ENCODE data around the gene IPO4. TPM values are rescaled to one million over a fixed set of nuclear protein-coding genes. Genes with fewer than 3 reads are reported as not detected.
A peak's percentile ranks its signal among the peaks of the same experiment; 100 is the strongest.

Gene IPO4
- total and polyA plus RNA-seq, 2 experiments from 2014 or later = 19.0 to 19.5 TPM

GRCh38 chr14:24233538-24233866, 44.9 kb upstream of the IPO4 start:
- Histone ChIP-seq H3K79me2 (peaks cover 62% of the 10 kb centered on the region), H3K4me1 (ENCODE audit: insufficient read depth) (peaks cover 20% of the 10 kb centered on the region), H2AFZ (no peak overlapping the region), H3K9me2 (replicated peaks; ENCODE audit: insufficient read depth) (no peaks in the 10 kb centered on the region), H3K9me3 (ENCODE audit: low read depth) (no peaks in the 10 kb centered on the region), H3K27ac (peak overlapping the region; percentile 96), H3K4me3 (peak overlapping the region; percentile 96), H3K36me3 (replicated peaks; ENCODE audit: insufficient read depth, low read depth) (no peaks in the 10 kb centered on the region), H3K27me3 (no peaks in the 10 kb centered on the region), H4K20me1 (ENCODE audit: insufficient read depth, poor library complexity, severe bottlenecking) (no peaks in the 10 kb centered on the region), H3K4me2 (peak overlapping the region; percentile 87)
- TF ChIP-seq CTCF (IDR thresholded peaks at IDR 0.05; ENCODE audit: poor library complexity) (no peak), EZH2 (IDR thresholded peaks at IDR 0.05; ENCODE audit: borderline replicate concordance) (no peak), EZH2phosphoT487 (IDR thresholded peaks at IDR 0.05; ENCODE audit: low read depth, severe bottlenecking, unreplicated experiment) (no peak)
- WGBS (ENCODE audit: low lambda C conversion rate, missing lambda C conversion rate) = 47% methylated on average over 2 of the region's 2 CpGs
- no peak for DNase-seq (ENCODE audit: low spot score)

DNA sequence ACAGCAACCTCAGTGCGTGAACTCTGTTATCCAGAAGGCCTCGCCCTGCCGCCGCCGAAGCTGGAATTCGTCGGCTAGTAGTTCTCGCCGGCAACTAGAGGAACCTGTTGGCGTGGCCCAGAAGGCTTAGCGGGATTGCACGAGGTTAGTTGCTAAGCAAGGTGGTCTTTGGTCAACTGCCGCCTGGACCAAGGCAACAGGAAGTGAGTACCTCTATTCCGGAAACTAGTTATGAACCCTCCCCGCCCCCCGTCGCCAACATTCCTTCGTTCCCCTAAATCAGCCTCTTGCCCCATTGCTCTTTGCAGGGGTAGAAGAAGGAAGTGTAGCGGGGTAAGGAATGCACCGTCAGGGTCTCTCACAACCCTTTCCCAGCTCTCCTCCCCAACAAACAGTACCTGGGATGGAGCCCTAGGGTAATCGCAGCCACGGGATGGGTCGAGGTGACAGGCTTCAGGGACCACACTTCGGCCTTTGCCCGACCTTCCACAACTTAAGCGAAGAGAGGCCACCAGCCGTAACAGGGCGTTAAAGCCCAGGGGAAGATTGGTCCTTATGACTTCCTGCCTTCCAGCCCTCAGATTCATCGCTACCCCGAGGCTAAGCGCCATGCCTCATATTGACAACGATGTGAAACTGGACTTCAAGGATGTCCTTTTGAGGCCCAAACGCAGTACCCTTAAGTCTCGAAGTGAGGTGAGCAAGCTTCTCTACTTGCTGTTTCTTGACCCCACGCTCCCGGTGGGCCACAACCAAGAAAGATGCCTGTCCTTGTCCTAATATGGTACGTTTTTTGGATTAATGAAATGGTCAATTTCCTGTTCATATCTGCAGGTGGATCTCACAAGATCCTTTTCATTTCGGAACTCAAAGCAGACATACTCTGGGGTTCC, 44.3 kb upstream of the IPO4 start, which contains the start of gene GMPR2:
Gene GMPR2, plus strand, starts transcription at position 285 of the 893 bp plus-strand sequence. Its CDS starts 325 bp downstream, at position 610.
- no peaks in the 10 kb centered on the region for H3K9me2 ChIP-seq (replicated peaks; ENCODE audit: insufficient read depth)
- TF ChIP-seq EZH2phosphoT487 (IDR thresholded peaks at IDR 0.05; ENCODE audit: low read depth, severe bottlenecking, unreplicated experiment) = no peak
- no peak for TF ChIP-seq CTCF (IDR thresholded peaks at IDR 0.05; ENCODE audit: poor library complexity)
- TF ChIP-seq EZH2 (IDR thresholded peaks at IDR 0.05; ENCODE audit: borderline replicate concordance) = no peak
- WGBS (ENCODE audit: low lambda C conversion rate, missing lambda C conversion rate) = 10% methylated on average over 38 of the region's 38 CpGs

DNA sequence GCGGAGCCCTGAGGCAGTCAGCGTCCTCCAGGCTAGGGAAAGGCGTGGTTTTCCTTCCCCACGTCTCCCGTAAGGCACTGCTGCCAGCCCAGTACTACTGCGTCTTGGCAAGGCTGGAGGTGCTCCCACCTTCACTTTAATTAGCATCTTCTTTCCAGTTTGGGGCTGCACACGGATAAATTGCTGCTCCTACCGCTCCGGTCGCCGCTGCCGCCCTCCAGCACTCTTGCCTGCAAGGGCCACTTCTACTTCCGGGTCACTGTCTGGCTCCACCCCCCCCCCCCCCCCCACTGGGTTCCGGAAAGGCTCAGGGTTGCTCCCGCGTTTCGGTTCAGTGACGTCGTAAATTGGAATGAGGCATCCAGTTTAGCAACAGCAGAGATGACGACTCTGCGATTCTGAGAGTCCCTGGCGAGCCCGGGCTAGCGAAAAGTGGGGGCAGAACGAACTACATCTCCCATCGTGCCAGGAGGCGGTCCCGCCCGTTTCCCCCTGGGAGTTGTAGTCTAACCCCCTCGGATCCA, 43.6 kb upstream of the IPO4 start, which contains the start of gene NEDD8:
Gene NEDD8, minus strand, starts transcription at position 247 of the 524 bp plus-strand sequence. Its CDS starts 100 bp downstream, at position 147.
- no peak for TF ChIP-seq CTCF (IDR thresholded peaks at IDR 0.05; ENCODE audit: poor library complexity)
- TF ChIP-seq EZH2 (IDR thresholded peaks at IDR 0.05; ENCODE audit: borderline replicate concordance) = no peak
- TF ChIP-seq EZH2phosphoT487 (IDR thresholded peaks at IDR 0.05; ENCODE audit: low read depth, severe bottlenecking, unreplicated experiment) = no peak
- Histone ChIP-seq H2AFZ (peak within 1 kb of the TSS; percentile 98), H3K9me2 (replicated peaks; ENCODE audit: insufficient read depth) (no peaks in the 10 kb centered on the region), H3K27ac (peak within 1 kb of the TSS; percentile 96), H3K4me2 (peak within 1 kb of the TSS; percentile 87), H3K27me3 (no peaks in the 10 kb centered on the region), H4K20me1 (ENCODE audit: insufficient read depth, poor library complexity, severe bottlenecking) (no peaks in the 10 kb centered on the region), H3K4me3 (peak within 1 kb of the TSS; percentile 96), H3K79me2 (peaks cover 74% of the 10 kb centered on the region), H3K36me3 (replicated peaks; ENCODE audit: insufficient read depth, low read depth) (no peaks in the 10 kb centered on the region), H3K9me3 (ENCODE audit: low read depth) (no peaks in the 10 kb centered on the region), H3K4me1 (ENCODE audit: insufficient read depth) (peaks cover 20% of the 10 kb centered on the region)
- peak; percentile 91 for DNase-seq (ENCODE audit: low spot score)
- WGBS (ENCODE audit: low lambda C conversion rate, missing lambda C conversion rate) = under 1% methylated on average over 30 of the region's 30 CpGs

More for the DNA sequence above, 44.3 kb upstream of the IPO4 start, which contains the start of gene GMPR2:
- no peaks in the 10 kb centered on the region for H4K20me1 ChIP-seq (ENCODE audit: insufficient read depth, poor library complexity, severe bottlenecking)
- H3K79me2 ChIP-seq = peaks cover 67% of the 10 kb centered on the region
- H3K27ac ChIP-seq = peak within 1 kb of the TSS; percentile 96
- peak within 1 kb of the TSS; percentile 98 for H2AFZ ChIP-seq
- no peaks in the 10 kb centered on the region for H3K27me3 ChIP-seq
- DNase-seq (ENCODE audit: low spot score) = peak; percentile 26
- H3K4me3 ChIP-seq = peak within 1 kb of the TSS; percentile 96
- no peaks in the 10 kb centered on the region for H3K9me3 ChIP-seq (ENCODE audit: low read depth)
- peaks cover 20% of the 10 kb centered on the region for H3K4me1 ChIP-seq (ENCODE audit: insufficient read depth)
- H3K4me2 ChIP-seq = peak within 1 kb of the TSS; percentile 87
- H3K36me3 ChIP-seq (replicated peaks; ENCODE audit: insufficient read depth, low read depth) = no peaks in the 10 kb centered on the region
